ENCODE measurements around the gene TBL1Y.

TBL1Y gene

GRCh38 chrY:7085606-7086005 lies 175.1 kb downstream of the TBL1Y start:
- DNase-seq (ENCODE audit: low read depth), result peak; percentile 3

GRCh38 chrY:7092836-7093235 lies 182.3 kb downstream of the TBL1Y start:
- no peak for DNase-seq (ENCODE audit: low read depth)

GRCh38 chrY:7094365-7094764 lies 183.9 kb downstream of the TBL1Y start:
- no peak for DNase-seq (ENCODE audit: low read depth)

- no peak for DNase-seq (ENCODE audit: low read depth)
Observed at GRCh38 chrY:7097021-7097420, 186.5 kb downstream of the TBL1Y start.

- no peak for DNase-seq (ENCODE audit: low read depth)
Observed at GRCh38 chrY:7099742-7100141, 189.2 kb downstream of the TBL1Y start.

- no peak for DNase-seq (ENCODE audit: low read depth)
Observed at GRCh38 chrY:7102680-7103079, 192.2 kb downstream of the TBL1Y start.

- DNase-seq (ENCODE audit: low read depth), result no peak
Observed at GRCh38 chrY:7107179-7107578, 196.7 kb downstream of the TBL1Y start.

GRCh38 chrY:7110086-7110485 lies 199.6 kb downstream of the TBL1Y start:
- no peak for DNase-seq (ENCODE audit: low read depth)

GRCh38 chrY:7115871-7116270 lies 205.4 kb downstream of the TBL1Y start:
- no peak for DNase-seq (ENCODE audit: low read depth)

GRCh38 chrY:7122202-7122601 lies 211.7 kb downstream of the TBL1Y start:
- no peak for DNase-seq (ENCODE audit: low read depth)

GRCh38 chrY:7125136-7126056 lies 214.9 kb downstream of the TBL1Y start:
- DNase-seq (ENCODE audit: low read depth), result no peak

GRCh38 chrY:7128211-7128610 lies 217.7 kb downstream of the TBL1Y start:
- no peak for DNase-seq (ENCODE audit: low read depth)

All from fibroblast of gingiva (primary cell).